B cell (primary cell): ENCODE data around the gene CNOT6L. TPM values are rescaled to one million over a fixed set of nuclear protein-coding genes. Genes with fewer than 3 reads are reported as not detected.

Experiments
- ATAC-seq: fragments of 200-7000 bp; cut with Tn5 transposase; one replicate; pipeline ENCODE4 v1.10.0; 2021; ENCODE audit warnings: low read depth, mild to moderate bottlenecking, moderate number of reproducible peaks, moderate library complexity
- CTCF ChIA-PET: fragments of 350-600 bp; sonication (Branson Sonifier 250); formaldehyde crosslinking; loops from one replicate; lab custom pipeline; 2021; ENCODE audit warnings: antibody characterized with exemption, inconsistent platforms; lab: Charles Lee
- POLR2A ChIA-PET: fragments of 350-600 bp; sonication (Branson Sonifier 250); formaldehyde crosslinking; loops from one replicate; lab custom pipeline; 2021; ENCODE audit warnings: antibody characterized with exemption; lab: Charles Lee
- DNase-seq: peaks from one replicate; pipeline ENCODE4 v3.0.0; 2013
- H2AFZ ChIP-seq: 2 replicates; pipeline ENCODE4 v1.6.1; 2012; ENCODE audit warnings: mild to moderate bottlenecking, low read depth, low read length; ENCODE audit not compliant: insufficient read depth, poor library complexity, severe bottlenecking
- H3K27ac ChIP-seq, 2 donors: 1 replicate in 1 of 2; 2 replicates in 1 of 2; pipeline ENCODE4 v1.5.1; 2012 to 2013; ENCODE audit warnings: low read length in 2 of 2, mild to moderate bottlenecking in 2 of 2, moderate library complexity in 1 of 2
- H3K27me3 ChIP-seq, 4 experiments: fragments of 200-600 bp in 1 of 4; sonication (generic) in 1 of 4; replicated peaks in 1 of 4; 1 replicate in 2 of 4; 2 replicates in 2 of 4; pipeline versions ENCODE4 v1.6.1 to v1.7.0; 2013 to 2016; ENCODE audit warnings: low read length in 3 of 4, mild to moderate bottlenecking in 2 of 4, mixed read lengths in 1 of 4, moderate library complexity in 1 of 4; ENCODE audit not compliant: insufficient read depth in 4 of 4, control insufficient read depth in 3 of 4; ENCODE audit errors: control extremely low read depth in 1 of 4
- H3K36me3 ChIP-seq, 2 experiments: replicated peaks in 1 of 2; 1 replicate in 1 of 2; 2 replicates in 1 of 2; pipeline versions ENCODE4 v1.6.1 to v1.7.1; 2013; ENCODE audit warnings: low read length in 1 of 2; ENCODE audit not compliant: insufficient read depth in 2 of 2, control insufficient read depth in 1 of 2; ENCODE audit errors: control extremely low read depth in 1 of 2, extremely low read depth in 1 of 2
- H3K4me1 ChIP-seq, 2 donors: fragments of 200-600 bp in 1 of 2; sonication (generic) in 1 of 2; 1 replicate in 1 of 2; 2 replicates in 1 of 2; pipeline versions ENCODE4 v1.5.1 to v1.6.1; 2013 to 2017; ENCODE audit warnings: low read length in 2 of 2; ENCODE audit not compliant: control insufficient read depth in 2 of 2, insufficient read depth in 2 of 2
- H3K4me2 ChIP-seq: replicated peaks from 2 replicates; pipeline ENCODE3; 2012; ENCODE audit warnings: mild to moderate bottlenecking, low read depth, low read length; ENCODE audit not compliant: poor library complexity, severe bottlenecking
- H3K4me3 ChIP-seq, 5 experiments: fragments of 200-600 bp in 1 of 5; sonication (generic) in 1 of 5; 1 replicate in 3 of 5; 2 replicates in 2 of 5; pipeline versions ENCODE4 v1.5.1 to v1.7.0; 2011 to 2016; ENCODE audit warnings: low read length in 4 of 5, mild to moderate bottlenecking in 4 of 5, low read depth in 2 of 5, control low read depth in 1 of 5, moderate library complexity in 1 of 5; ENCODE audit not compliant: insufficient read depth in 1 of 5; ENCODE audit errors: control extremely low read depth in 1 of 5, extremely low read depth in 1 of 5
- H3K79me2 ChIP-seq: fragments of 200-600 bp; sonication (generic); one replicate; pipeline ENCODE4 v1.6.0; 2016; ENCODE audit warnings: low read length; ENCODE audit not compliant: control insufficient read depth, insufficient read depth
- H3K9ac ChIP-seq: fragments of 200-600 bp; sonication (generic); 2 replicates; pipeline ENCODE4 v1.6.1; 2017; ENCODE audit warnings: mild to moderate bottlenecking, low read length, moderate library complexity
- H3K9me3 ChIP-seq, 3 donors: one replicate each; pipeline versions ENCODE4 v1.6.1 to v1.7.1; 2013; ENCODE audit warnings: low read length in 2 of 3; ENCODE audit not compliant: control insufficient read depth in 2 of 3, insufficient read depth in 1 of 3; ENCODE audit errors: control extremely low read depth in 1 of 3
- H4K20me1 ChIP-seq: 2 replicates; pipeline ENCODE4 v1.6.0; 2012; ENCODE audit warnings: mild to moderate bottlenecking, low read length; ENCODE audit not compliant: insufficient read depth, control insufficient read depth, poor library complexity, severe bottlenecking
- H3K27ac Mint-ChIP-seq: one replicate; pipeline ENCODE4 v1.8.0; 2021; ENCODE audit warnings: mixed read lengths
- H3K27me3 Mint-ChIP-seq: one replicate; pipeline ENCODE4 v1.8.0; 2021; ENCODE audit warnings: mixed read lengths
- H3K4me1 Mint-ChIP-seq: one replicate; pipeline ENCODE4 v1.8.0; 2021; ENCODE audit warnings: mixed read lengths
- H3K4me3 Mint-ChIP-seq: one replicate; pipeline ENCODE4 v1.8.0; 2021; ENCODE audit warnings: mixed read lengths
- H3K9me3 Mint-ChIP-seq: one replicate; pipeline ENCODE4 v1.8.0; 2022; ENCODE audit warnings: mixed read lengths; ENCODE audit not compliant: insufficient read depth
- EZH2 ChIP-seq: IDR thresholded peaks from 2 replicates; pipeline ENCODE4 v1.6.1; 2012; ENCODE audit warnings: borderline replicate concordance, low read depth, mild to moderate bottlenecking, moderate library complexity, low read length; ENCODE audit not compliant: insufficient read depth, poor library complexity, severe bottlenecking
- WGBS: methylation state at CpG from one replicate; pipeline ENCODE4 v1.1.5; 2013; ENCODE audit warnings: missing lambda C conversion rate; ENCODE audit not compliant: insufficient coverage; 5-methylcytosine and 5-hydroxymethylcytosine counted together
- intact Hi-C: fragments of 100-400 bp; cut with micrococcal nuclease; formaldehyde crosslinking; loops from one replicate; pipeline ENCODE4 v1.10.0; 2022
- polyA plus RNA-seq: library from polyadenylated mRNA; depleted of rRNA; stranded (reverse); fragments of >200 nt; gene quantifications from 2 replicates; pipeline ENCODE4 v1.2.3, GENCODE V29; 2012
- total RNA-seq, 2 donors: library from RNA; stranded (reverse); fragments of 120-200 nt in 1 of 2; gene quantifications; 1 replicate in 1 of 2; 2 replicates in 1 of 2; pipeline versions ENCODE4 v1.2.3 to v1.2.4, GENCODE V29; 2013 to 2022
- TF ChIP-seq, protein P1 (sequence below): fragments of 200-600 bp; IDR thresholded peaks from one replicate; pipeline ENCODE4 v1.8.0; 2022; ENCODE audit warnings: antibody characterized with exemption, mild to moderate bottlenecking

CNOT6L gene
- total and polyA plus RNA-seq, 2 donors (not counting 1 experiment from before 2014, with no cell fraction given), result 18.8 to 119 TPM

DNA sequence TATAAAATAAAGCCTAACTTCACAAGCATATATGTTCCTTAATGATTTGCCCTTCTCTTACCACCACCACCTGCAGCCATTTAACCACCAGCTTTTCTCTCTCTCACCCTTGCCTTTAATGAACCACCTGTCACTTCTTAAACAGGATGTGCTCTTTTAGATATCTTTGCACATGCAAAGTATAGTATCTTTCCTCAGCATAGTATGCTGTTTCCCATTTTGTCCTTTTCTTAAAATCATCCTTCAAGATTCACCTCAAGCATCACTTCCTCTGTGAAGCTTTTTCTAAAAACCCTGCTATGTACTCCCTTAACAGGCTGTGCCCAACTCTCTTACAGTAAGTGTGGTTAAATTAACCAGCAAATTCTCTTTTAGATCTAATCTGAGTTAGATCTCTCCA lies 8.2 kb upstream of the CNOT6L start:
- H3K27ac Mint-ChIP-seq, result peak overlapping the region; percentile 53
- peaks cover 32% of the 10 kb centered on the region for H3K4me1 Mint-ChIP-seq
- no peak overlapping the region for H3K9ac ChIP-seq
- H3K9me3 ChIP-seq, result no peaks in the 10 kb centered on the region
- intact Hi-C loops, result no loop called here
- ChIA-PET CTCF (interaction anchor here (1.1 to 1.6 kb wide), 2 partner anchors 35 to 1601 kb away, joined by 3 to 5 read pairs; partner anchors contain the start of gene MRPL1), POLR2A (no interaction called here)
- H4K20me1 ChIP-seq, result no peaks in the 10 kb centered on the region
- DNase-seq (peak; percentile 33), ATAC-seq (peak; percentile 39)
- peaks cover 32 to 33% of the 10 kb centered on the region in 2 donors for H3K4me1 ChIP-seq
- peaks cover 14% of the 10 kb centered on the region for H3K79me2 ChIP-seq
- TF ChIP-seq EZH2, result no peak
- TF ChIP-seq, protein P1, sequence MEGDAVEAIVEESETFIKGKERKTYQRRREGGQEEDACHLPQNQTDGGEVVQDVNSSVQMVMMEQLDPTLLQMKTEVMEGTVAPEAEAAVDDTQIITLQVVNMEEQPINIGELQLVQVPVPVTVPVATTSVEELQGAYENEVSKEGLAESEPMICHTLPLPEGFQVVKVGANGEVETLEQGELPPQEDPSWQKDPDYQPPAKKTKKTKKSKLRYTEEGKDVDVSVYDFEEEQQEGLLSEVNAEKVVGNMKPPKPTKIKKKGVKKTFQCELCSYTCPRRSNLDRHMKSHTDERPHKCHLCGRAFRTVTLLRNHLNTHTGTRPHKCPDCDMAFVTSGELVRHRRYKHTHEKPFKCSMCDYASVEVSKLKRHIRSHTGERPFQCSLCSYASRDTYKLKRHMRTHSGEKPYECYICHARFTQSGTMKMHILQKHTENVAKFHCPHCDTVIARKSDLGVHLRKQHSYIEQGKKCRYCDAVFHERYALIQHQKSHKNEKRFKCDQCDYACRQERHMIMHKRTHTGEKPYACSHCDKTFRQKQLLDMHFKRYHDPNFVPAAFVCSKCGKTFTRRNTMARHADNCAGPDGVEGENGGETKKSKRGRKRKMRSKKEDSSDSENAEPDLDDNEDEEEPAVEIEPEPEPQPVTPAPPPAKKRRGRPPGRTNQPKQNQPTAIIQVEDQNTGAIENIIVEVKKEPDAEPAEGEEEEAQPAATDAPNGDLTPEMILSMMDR, result no peak
- H3K4me2 ChIP-seq, result peak overlapping the region; percentile 53
- H3K27me3 Mint-ChIP-seq, result no peaks in the 10 kb centered on the region
- no peaks in the 10 kb centered on the region for H3K27me3 ChIP-seq
- H3K27ac ChIP-seq, result peak overlapping the region; percentile 13 to 63
- peak overlapping the region; percentile 29 for H2AFZ ChIP-seq
- no peaks in the 10 kb centered on the region for H3K36me3 ChIP-seq
- H3K4me3 Mint-ChIP-seq, result peak overlapping the region; percentile 38
- no peaks in the 10 kb centered on the region for H3K9me3 Mint-ChIP-seq
- H3K4me3 ChIP-seq, result peak overlapping the region in 1 of 5 experiments; percentile 6

DNA sequence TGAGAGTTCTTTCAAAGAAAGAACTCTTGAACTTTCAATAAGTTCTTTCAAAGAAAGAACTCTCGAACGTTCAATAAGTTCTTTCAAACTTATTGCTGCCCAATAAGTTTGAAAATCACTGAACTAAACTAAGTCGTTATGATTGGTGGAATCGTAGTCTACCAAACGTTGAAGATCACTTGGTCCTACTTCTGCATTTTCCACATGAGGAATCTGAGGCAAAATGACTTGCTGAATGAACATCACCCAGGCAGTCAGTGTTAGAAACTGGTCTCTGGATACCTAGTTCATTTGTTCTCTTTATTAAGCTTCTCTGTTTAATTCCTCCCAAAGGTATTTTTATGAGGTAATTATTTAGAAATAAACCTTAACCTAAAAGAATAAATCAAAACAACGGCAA lies 7.1 kb upstream of the CNOT6L start:
- no peaks in the 10 kb centered on the region for H3K9me3 Mint-ChIP-seq
- peak overlapping the region; percentile 6 for H3K9ac ChIP-seq
- POLR2A ChIA-PET, result no interaction called here
- H3K27me3 Mint-ChIP-seq, result no peaks in the 10 kb centered on the region
- no peaks in the 10 kb centered on the region for H3K9me3 ChIP-seq
- CTCF ChIA-PET, result interaction anchor here (1.6 kb wide), 1 partner anchor 36 kb away, joined by 5 read pairs; the partner anchor contains the start of gene MRPL1
- H3K27ac Mint-ChIP-seq, result peak overlapping the region; percentile 5
- H4K20me1 ChIP-seq, result no peaks in the 10 kb centered on the region
- intact Hi-C loops, result no loop called here
- H3K4me3 ChIP-seq, result peak overlapping the region in 1 of 5 experiments; percentile 19
- H3K79me2 ChIP-seq, result peaks cover 14% of the 10 kb centered on the region
- H2AFZ ChIP-seq, result no peak overlapping the region
- DNase-seq, result peak; percentile 71
- H3K4me3 Mint-ChIP-seq, result no peak overlapping the region
- H3K27me3 ChIP-seq, result no peaks in the 10 kb centered on the region
- H3K27ac ChIP-seq, result peak overlapping the region; percentile 8 to 63
- ATAC-seq, result peak; percentile 60
- no peaks in the 10 kb centered on the region for H3K36me3 ChIP-seq
- peaks cover 40% of the 10 kb centered on the region for H3K4me1 Mint-ChIP-seq
- TF ChIP-seq, protein P1, result no peak
- no peak for TF ChIP-seq EZH2
- WGBS, result 55% methylated on average over 2 of the region's 6 CpGs
- H3K4me1 ChIP-seq, result peaks cover 43 to 44% of the 10 kb centered on the region in 2 donors
- H3K4me2 ChIP-seq, result peak overlapping the region; percentile 53
